Loucy (cell line): ENCODE measurements around the gene CDK2.

Experiments used
- H2AFZ ChIP-seq: fragments of 200-600 bp; sonication (generic); 2 replicates; pipeline ENCODE4 v1.6.0; 2016; ENCODE audit warnings: antibody characterized with exemption, mild to moderate bottlenecking, low read length, moderate library complexity
- H3F3A ChIP-seq: fragments of 200-600 bp; 2 replicates; pipeline ENCODE4 v1.6.0; 2016; ENCODE audit warnings: antibody characterized with exemption, low read depth, mild to moderate bottlenecking
- H3K27me3 ChIP-seq: fragments of 200-600 bp; sonication (generic); 2 replicates; pipeline ENCODE4 v1.6.1; 2014; ENCODE audit warnings: low read length, mild to moderate bottlenecking; ENCODE audit not compliant: insufficient read depth, poor library complexity, severe bottlenecking
- H3K36me3 ChIP-seq: fragments of 200-600 bp; sonication (generic); 2 replicates; pipeline ENCODE4 v1.6.1; 2016; ENCODE audit warnings: low read length; ENCODE audit not compliant: insufficient read depth
- H3K4me1 ChIP-seq: fragments of 200-600 bp; sonication (generic); 2 replicates; pipeline ENCODE4 v1.5.1; 2014; ENCODE audit warnings: low read length, mild to moderate bottlenecking; ENCODE audit not compliant: insufficient read depth, poor library complexity, severe bottlenecking
- H3K4me2 ChIP-seq: fragments of 200-600 bp; sonication (generic); 2 replicates; pipeline ENCODE4 v1.6.0; 2014; ENCODE audit warnings: antibody characterized with exemption, low read length, low read depth, mild to moderate bottlenecking; ENCODE audit not compliant: poor library complexity, severe bottlenecking
- H3K4me3 ChIP-seq: fragments of 200-600 bp; sonication (generic); 2 replicates; pipeline ENCODE4 v1.5.1; 2014; ENCODE audit warnings: low read length, mild to moderate bottlenecking, mixed read lengths; ENCODE audit not compliant: poor library complexity, severe bottlenecking
- H3K79me2 ChIP-seq: fragments of 200-600 bp; sonication (generic); 2 replicates; pipeline ENCODE4 v1.6.1; 2014; ENCODE audit warnings: low read length; ENCODE audit not compliant: insufficient read depth
- H3K9ac ChIP-seq: fragments of 200-600 bp; sonication (generic); 2 replicates; pipeline ENCODE4 v1.6.0; 2014; ENCODE audit warnings: mild to moderate bottlenecking, low read depth, low read length, moderate library complexity; ENCODE audit not compliant: poor library complexity, severe bottlenecking
- H3K9me2 ChIP-seq: fragments of 200-600 bp; sonication (generic); replicated peaks from 2 replicates; pipeline ENCODE4 v1.6.1; 2016; ENCODE audit warnings: low read depth, low read length, mixed read lengths
- H3K9me3 ChIP-seq: fragments of 200-600 bp; sonication (generic); 2 replicates; pipeline ENCODE4 v1.6.1; 2014; ENCODE audit warnings: mild to moderate bottlenecking, antibody characterized with exemption, low read length, low read depth; ENCODE audit not compliant: insufficient read depth
- H4K20me1 ChIP-seq: fragments of 200-600 bp; sonication (generic); 2 replicates; pipeline ENCODE4 v1.6.0; 2014; ENCODE audit warnings: antibody characterized with exemption, low read length, mild to moderate bottlenecking; ENCODE audit not compliant: insufficient read depth, poor library complexity, severe bottlenecking
- CTCF ChIP-seq: fragments of 200-600 bp; sonication (generic); conservative IDR thresholded peaks from 2 replicates; pipeline ENCODE4 v1.5.1; 2014; ENCODE audit warnings: mild to moderate bottlenecking, antibody characterized with exemption, low read length
- EZH2phosphoT487 ChIP-seq: fragments of 200-600 bp; IDR thresholded peaks from 2 replicates; pipeline ENCODE4 v1.6.1; 2018; ENCODE audit warnings: antibody characterized with exemption, mild to moderate bottlenecking, moderate library complexity, borderline replicate concordance

Gene CDK2

GRCh38 chr12:56018356-56018755 lies 51.7 kb downstream of the CDK2 start:
- Histone ChIP-seq H2AFZ (no peak overlapping the region), H3K9ac (no peak overlapping the region)

GRCh38 chr12:56020423-56021184 lies 54.0 kb downstream of the CDK2 start, which contains the start of gene IKZF4:
TSS of gene IKZF4 (plus strand) at chr12:56021043. CDS start at chr12:56021494, 451 bp downstream.
- Histone ChIP-seq H3K9me3 (no peaks in the 10 kb centered on the region), H3F3A (no peaks in the 10 kb centered on the region), H2AFZ (no peak within 1 kb of the TSS; the same call in 1 of the 2 replicates), H3K27me3 (no peaks in the 10 kb centered on the region), H3K9ac (peak within 1 kb of the TSS; percentile 68), H3K4me3 (peak within 1 kb of the TSS; percentile 56), H3K4me1 (peaks cover 4% of the 10 kb centered on the region), H3K79me2 (no peaks in the 10 kb centered on the region), H3K4me2 (peak within 1 kb of the TSS; percentile 41), H3K9me2 (no peaks in the 10 kb centered on the region), H3K36me3 (no peaks in the 10 kb centered on the region), H4K20me1 (no peaks in the 10 kb centered on the region)
- TF ChIP-seq CTCF (no peak), EZH2phosphoT487 (no peak)

More at GRCh38 chr12:56018356-56018755, 51.7 kb downstream of the CDK2 start:
- Histone ChIP-seq H3K9me3 (no peaks in the 10 kb centered on the region), H3K9me2 (no peaks in the 10 kb centered on the region), H3K4me2 (no peak overlapping the region), H3K27me3 (no peaks in the 10 kb centered on the region), H3K36me3 (no peaks in the 10 kb centered on the region), H3K4me1 (peaks cover 6% of the 10 kb centered on the region), H4K20me1 (no peaks in the 10 kb centered on the region), H3K4me3 (no peak overlapping the region), H3K79me2 (no peaks in the 10 kb centered on the region), H3F3A (no peaks in the 10 kb centered on the region)
- TF ChIP-seq EZH2phosphoT487: no peak

- no peaks in the 10 kb centered on the region for H3K9me2 ChIP-seq
- H4K20me1 ChIP-seq: no peaks in the 10 kb centered on the region
- peak overlapping the region; percentile 68 for H3K9ac ChIP-seq
- TF ChIP-seq CTCF: no peak
- no peak for TF ChIP-seq EZH2phosphoT487
- H3K4me3 ChIP-seq: peak overlapping the region; percentile 56
- no peaks in the 10 kb centered on the region for H3F3A ChIP-seq
- no peaks in the 10 kb centered on the region for H3K4me1 ChIP-seq
- H3K27me3 ChIP-seq: no peaks in the 10 kb centered on the region
- no peaks in the 10 kb centered on the region for H3K9me3 ChIP-seq
- H3K79me2 ChIP-seq: no peaks in the 10 kb centered on the region
- H3K4me2 ChIP-seq: peak overlapping the region; percentile 41
- H3K36me3 ChIP-seq: no peaks in the 10 kb centered on the region
- H2AFZ ChIP-seq: no peak overlapping the region
Observed at GRCh38 chr12:56021889-56022497, 55.4 kb downstream of the CDK2 start.
